Ureter (tissue), 1 donor: Measurements from ENCODE around the gene ROBO2. TPM values are rescaled to one million over a fixed set of nuclear protein-coding genes. Genes with fewer than 3 reads are reported as not detected.
A peak's percentile ranks its signal among the peaks of the same experiment; 100 is the strongest.
"Not testable (repeated sequence)": the region's sequence is repeated elsewhere in the genome, so short reads cannot be mapped to it uniquely, and the experiment has no call there.

ENCODE experiments used
- DNase-seq: peaks from one replicate; pipeline ENCODE4 v3.0.0-alpha.2; 2020; ENCODE audit warnings: low spot score
- total RNA-seq: library from RNA; stranded (reverse); gene quantifications from one replicate; pipeline ENCODE4 v1.2.4, GENCODE V29; 2023
- donor health status: DM: yes; HTN: yes; CAD: no.

ROBO2 gene
- total RNA-seq, 1 donor from 2014 or later = 0.39 TPM

GRCh38 chr3:77326586-77326985 lies 286.7 kb downstream of the ROBO2 start:
- DNase-seq = no peak

- DNase-seq = no peak
Observed at GRCh38 chr3:77328690-77329089, 288.8 kb downstream of the ROBO2 start.

GRCh38 chr3:77329116-77329515 lies 289.2 kb downstream of the ROBO2 start:
- no peak for DNase-seq

- no peak for DNase-seq
Observed at GRCh38 chr3:77338195-77338594, 298.3 kb downstream of the ROBO2 start.

- DNase-seq = no peak
Observed at GRCh38 chr3:77342027-77342426, 302.1 kb downstream of the ROBO2 start.

- DNase-seq = no peak
Observed at GRCh38 chr3:77342688-77343087, 302.8 kb downstream of the ROBO2 start.

GRCh38 chr3:77345009-77345408 lies 305.1 kb downstream of the ROBO2 start:
- DNase-seq = no peak

- DNase-seq = no peak
Observed at GRCh38 chr3:77348244-77348855, 308.5 kb downstream of the ROBO2 start.

- DNase-seq = no peak
Observed at GRCh38 chr3:77354958-77355357, 315.1 kb downstream of the ROBO2 start.

GRCh38 chr3:77362936-77363335 lies 323.0 kb downstream of the ROBO2 start:
- DNase-seq = no peak

GRCh38 chr3:77365152-77365551 lies 325.3 kb downstream of the ROBO2 start:
- no peak for DNase-seq

GRCh38 chr3:77370413-77370812 lies 330.5 kb downstream of the ROBO2 start:
- peak; percentile 42 for DNase-seq

- no peak for DNase-seq
Observed at GRCh38 chr3:77372018-77372417, 332.1 kb downstream of the ROBO2 start.

- DNase-seq = no peak
Observed at GRCh38 chr3:77372634-77373346, 332.9 kb downstream of the ROBO2 start.

GRCh38 chr3:77373619-77374018 lies 333.7 kb downstream of the ROBO2 start:
- DNase-seq = no peak

- DNase-seq = no peak
Observed at GRCh38 chr3:77376511-77376910, 336.6 kb downstream of the ROBO2 start.

GRCh38 chr3:77377717-77378116 lies 337.8 kb downstream of the ROBO2 start:
- DNase-seq = no peak

- DNase-seq = no peak
Observed at GRCh38 chr3:77380136-77380535, 340.2 kb downstream of the ROBO2 start.

- DNase-seq = no peak
Observed at GRCh38 chr3:77381431-77381830, 341.5 kb downstream of the ROBO2 start.

GRCh38 chr3:77392181-77392580 lies 352.3 kb downstream of the ROBO2 start:
- no peak for DNase-seq

GRCh38 chr3:77394046-77394445 lies 354.1 kb downstream of the ROBO2 start:
- no peak for DNase-seq

- DNase-seq = no peak
Observed at GRCh38 chr3:77404871-77405270, 365.0 kb downstream of the ROBO2 start.

- DNase-seq = no peak
Observed at GRCh38 chr3:77407441-77407840, 367.5 kb downstream of the ROBO2 start.

GRCh38 chr3:77410334-77410733 lies 370.4 kb downstream of the ROBO2 start:
- not testable (repeated sequence) for DNase-seq
